Pulmonary artery endothelial cell (primary cell): ENCODE results near the gene ITGBL1. TPM values are rescaled to one million over a fixed set of nuclear protein-coding genes. Genes with fewer than 3 reads are reported as not detected.
"Not testable (repeated sequence)": the region's sequence is repeated elsewhere in the genome, so short reads cannot be mapped to it uniquely, and the experiment has no call there.

Experiments
- DNase-seq: peaks from one replicate; pipeline ENCODE4 v3.0.0-alpha.2; 2011; ENCODE audit warnings: low read depth, low spot score
- total RNA-seq: library from RNA; depleted of rRNA; stranded (reverse); fragments of >200 nt; gene quantifications from 2 replicates; pipeline ENCODE4 v1.2.3, GENCODE V29; 2014

Gene ITGBL1
- total RNA-seq, 1 donor from 2014 or later: 44.3 TPM

- no peak for DNase-seq
Measured at GRCh38 chr13:101511766-101512165, 59.3 kb downstream of the ITGBL1 start.

GRCh38 chr13:101512650-101513049 lies 60.2 kb downstream of the ITGBL1 start:
- DNase-seq: no peak

GRCh38 chr13:101514100-101514499 lies 61.6 kb downstream of the ITGBL1 start:
- DNase-seq: no peak

- DNase-seq: peak; percentile 27
Measured at GRCh38 chr13:101514695-101515275, 62.3 kb downstream of the ITGBL1 start.

DNA sequence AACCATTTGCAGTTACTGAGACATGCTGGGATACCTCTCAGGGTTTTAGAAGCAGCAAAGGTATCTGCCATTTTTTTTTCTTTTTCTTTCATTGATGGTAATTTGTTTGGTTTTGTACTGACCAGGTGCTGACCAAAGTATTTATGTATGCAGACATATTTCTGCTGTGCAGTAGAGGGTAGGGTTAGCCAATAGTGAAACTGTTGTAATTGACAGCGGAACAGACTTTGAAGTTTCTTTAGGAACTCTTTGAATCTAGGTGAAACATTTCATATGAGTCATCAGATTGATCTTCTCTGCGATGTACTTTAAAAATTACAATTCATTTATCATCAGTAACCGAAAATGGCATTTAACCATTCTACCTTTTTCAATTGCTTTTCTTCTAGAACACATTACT lies 63.0 kb downstream of the ITGBL1 start:
- no peak for DNase-seq

DNA sequence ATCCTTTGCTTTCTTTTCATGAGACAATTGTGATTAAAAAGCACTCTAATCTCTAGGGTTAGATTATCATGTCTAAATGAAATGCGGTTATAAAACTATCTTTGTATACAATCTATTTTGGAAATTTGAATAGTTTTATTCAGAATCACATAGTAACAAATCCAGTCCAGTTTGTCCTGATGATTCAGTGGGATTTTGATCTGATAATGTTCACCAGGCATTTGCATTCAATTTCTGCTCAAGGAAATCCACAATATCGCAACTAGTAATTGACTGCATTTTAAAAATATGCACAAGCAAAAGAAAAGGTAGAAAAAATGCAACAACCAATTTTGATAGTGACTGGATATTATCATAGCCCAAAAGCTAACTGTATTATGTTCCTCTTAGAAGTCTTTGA lies 63.8 kb downstream of the ITGBL1 start:
- DNase-seq: no peak

GRCh38 chr13:101520672-101521071 lies 68.2 kb downstream of the ITGBL1 start:
- DNase-seq: peak; percentile 26

- DNase-seq: no peak
Measured at GRCh38 chr13:101521371-101521770, 68.9 kb downstream of the ITGBL1 start.

- no peak for DNase-seq
Measured at GRCh38 chr13:101522607-101523006, 70.1 kb downstream of the ITGBL1 start.

- DNase-seq: no peak
Measured at GRCh38 chr13:101523154-101524131, 71.0 kb downstream of the ITGBL1 start.

DNA sequence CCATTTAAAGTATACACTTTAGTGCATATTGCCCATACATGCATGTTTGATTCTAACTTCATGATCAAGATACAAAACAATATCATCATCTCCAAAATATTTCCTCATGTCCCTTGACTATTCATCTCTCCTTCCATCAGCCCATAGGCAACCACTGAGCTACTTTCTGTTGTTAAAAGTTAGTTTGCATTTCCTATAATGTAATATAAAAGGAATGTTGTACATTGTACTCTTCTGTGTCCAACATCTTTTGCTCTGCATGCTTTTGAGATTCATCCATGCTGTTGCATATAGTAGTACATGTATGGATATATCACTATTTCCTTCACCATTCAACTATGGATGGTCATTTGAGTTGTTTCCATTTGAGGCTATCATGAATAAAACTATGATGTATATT lies 74.7 kb downstream of the ITGBL1 start:
- DNase-seq: no peak

GRCh38 chr13:101529422-101529821 lies 76.9 kb downstream of the ITGBL1 start:
- no peak for DNase-seq

DNA sequence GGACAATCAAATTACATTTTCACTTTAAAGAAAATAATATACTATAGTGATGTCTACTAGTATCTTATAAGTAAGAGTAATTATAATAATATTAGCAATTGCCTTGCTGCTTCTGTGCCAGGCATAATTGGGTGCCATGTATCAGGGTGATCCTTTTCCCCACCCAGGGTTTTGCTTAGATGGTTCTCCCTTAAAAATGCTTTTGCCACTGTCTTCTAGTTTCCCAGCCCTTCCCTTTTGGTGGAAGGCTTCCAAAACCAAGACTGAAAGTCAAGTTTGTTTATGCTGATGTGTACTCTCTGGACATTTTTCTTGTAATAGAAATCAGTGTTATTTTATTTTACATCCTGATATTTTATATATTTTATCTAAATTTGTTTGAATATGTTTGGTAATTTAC lies 77.8 kb downstream of the ITGBL1 start:
- no peak for DNase-seq

- DNase-seq: no peak
Measured at GRCh38 chr13:101535192-101535746, 82.8 kb downstream of the ITGBL1 start.

- no peak for DNase-seq
Measured at GRCh38 chr13:101536079-101536478, 83.6 kb downstream of the ITGBL1 start.

DNA sequence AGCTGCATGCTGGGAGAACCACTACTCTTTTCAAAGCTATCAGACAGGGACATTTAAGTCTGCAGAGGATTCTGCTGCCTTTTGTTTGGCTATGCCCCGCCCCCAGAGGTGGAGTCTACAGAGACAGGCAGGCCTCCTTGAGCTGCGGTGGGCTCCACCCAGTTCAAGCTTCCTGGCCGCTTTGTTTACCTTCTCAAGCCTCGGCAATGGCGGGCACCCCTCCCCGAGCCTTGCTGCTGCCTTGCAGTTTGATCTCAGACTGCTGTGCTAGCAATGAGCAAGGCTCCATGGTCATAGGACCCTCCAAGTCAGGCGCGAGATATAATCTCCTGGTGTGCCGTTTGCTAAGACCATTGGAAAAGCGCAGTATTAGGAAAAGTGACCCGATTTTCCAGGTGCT lies 92.1 kb downstream of the ITGBL1 start:
- not testable (repeated sequence) for DNase-seq

DNA sequence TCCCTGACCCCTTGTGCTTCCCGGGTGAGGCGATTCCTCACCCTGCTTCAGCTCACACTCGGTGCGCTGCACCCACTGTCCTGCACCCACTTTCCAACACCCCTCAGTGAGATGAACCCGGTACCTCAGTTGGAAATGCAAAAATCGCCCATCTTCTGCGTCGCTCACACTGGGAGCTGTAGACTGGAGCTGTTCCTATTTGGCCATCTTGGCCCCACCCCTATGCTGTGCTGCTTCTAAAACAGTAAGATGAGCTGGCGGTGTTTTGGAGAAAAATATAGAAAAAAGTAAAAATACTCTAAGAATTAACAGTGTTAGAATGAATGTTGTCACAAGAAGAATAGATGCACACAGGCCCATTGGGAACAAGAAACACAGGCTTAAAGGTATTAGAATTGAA lies 92.5 kb downstream of the ITGBL1 start:
- no peak for DNase-seq

DNA sequence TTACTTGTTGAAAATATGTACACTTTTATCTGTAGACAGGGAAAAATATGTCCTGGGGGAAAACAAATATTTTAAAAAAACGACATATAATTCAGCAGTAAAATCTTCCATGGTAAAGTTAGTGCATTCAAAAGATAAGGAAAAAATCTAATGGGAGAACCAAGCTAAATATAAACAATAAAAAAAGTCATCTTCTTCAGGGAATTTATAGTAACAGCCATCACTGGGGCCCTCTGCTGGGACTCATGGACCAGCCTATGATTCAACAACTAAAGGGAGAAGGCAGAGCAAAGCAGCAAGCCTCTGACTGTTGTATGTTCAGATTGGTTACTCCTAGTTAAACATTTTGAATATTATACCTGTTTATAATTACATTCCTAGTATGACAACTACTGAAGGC lies 93.0 kb downstream of the ITGBL1 start:
- DNase-seq: no peak

DNA sequence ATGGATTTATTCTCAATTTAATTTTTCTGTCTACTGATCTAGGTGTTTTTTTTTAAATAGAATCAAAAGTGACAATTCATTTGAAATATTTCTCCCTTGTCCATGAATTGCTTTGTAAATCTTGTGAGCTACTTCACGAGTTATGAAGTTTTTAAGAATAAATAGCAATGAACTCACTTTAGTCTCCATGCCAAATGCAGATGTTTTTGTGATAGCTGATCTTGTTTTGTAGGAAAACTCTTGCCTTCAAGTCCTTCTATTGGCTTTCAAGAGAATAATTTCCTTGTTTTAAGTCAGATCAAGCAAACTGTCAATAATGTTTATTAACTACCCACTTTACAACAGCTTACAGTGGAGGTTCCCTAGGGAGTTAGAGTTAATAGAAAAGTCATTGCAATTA lies 99.8 kb downstream of the ITGBL1 start:
- DNase-seq: no peak

- DNase-seq: no peak
Measured at GRCh38 chr13:101552786-101553185, 100.3 kb downstream of the ITGBL1 start.

GRCh38 chr13:101554420-101555125 lies 102.1 kb downstream of the ITGBL1 start:
- DNase-seq: no peak

DNA sequence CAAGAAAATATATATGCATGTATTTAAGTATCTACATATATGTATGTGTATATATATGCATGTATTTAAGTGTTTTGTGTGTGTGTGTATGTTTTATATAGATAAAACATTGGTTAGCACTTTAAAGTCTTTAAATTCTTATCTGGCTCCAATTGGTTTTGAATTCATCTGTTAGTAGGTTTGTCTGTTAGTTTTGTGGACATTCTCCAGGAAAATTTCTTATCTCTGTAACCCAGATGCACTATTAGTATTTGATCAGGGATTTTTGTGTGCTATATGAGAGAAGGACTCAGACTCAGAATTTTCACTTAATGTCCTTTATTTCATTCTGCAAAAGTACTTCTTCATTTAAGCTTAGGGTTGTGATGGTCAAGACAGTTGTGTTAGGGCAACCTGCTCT lies 103.1 kb downstream of the ITGBL1 start:
- DNase-seq: no peak
